ENCODE measurements around the gene TNFRSF12A.
"Not testable (repeated sequence)": the region's sequence is repeated elsewhere in the genome, so short reads cannot be mapped to it uniquely, and the experiment has no call there.

TNFRSF12A gene

DNA sequence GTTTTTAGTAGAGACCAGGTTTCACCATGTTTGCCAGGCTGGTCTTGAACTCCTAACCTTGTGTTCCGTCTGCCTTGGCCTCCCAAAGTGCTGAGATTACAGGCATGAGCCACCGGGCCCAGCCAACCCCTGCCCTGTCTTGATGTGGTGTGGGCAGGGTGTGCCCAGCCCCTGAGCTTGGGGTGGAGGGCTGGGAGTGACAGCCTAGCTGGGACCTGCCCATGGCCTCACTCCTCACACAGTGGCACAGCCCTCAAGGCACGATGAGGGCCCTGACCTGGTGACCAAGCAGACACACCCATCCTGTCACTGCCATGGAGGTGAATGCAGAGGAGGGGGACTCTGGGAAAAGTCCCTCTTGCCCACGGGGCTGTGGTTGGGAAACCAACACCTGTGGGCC, 48.3 kb downstream of the TNFRSF12A start:
- no peak for DNase-seq (ENCODE audit: low read depth)
- H3K4me3 ChIP-seq (ENCODE audit: low read depth, low read length), result no peak overlapping the region
- no peak for TF ChIP-seq CTCF (IDR thresholded peaks at IDR 0.05; ENCODE audit: low read depth, low read length, missing control alignments)

DNA sequence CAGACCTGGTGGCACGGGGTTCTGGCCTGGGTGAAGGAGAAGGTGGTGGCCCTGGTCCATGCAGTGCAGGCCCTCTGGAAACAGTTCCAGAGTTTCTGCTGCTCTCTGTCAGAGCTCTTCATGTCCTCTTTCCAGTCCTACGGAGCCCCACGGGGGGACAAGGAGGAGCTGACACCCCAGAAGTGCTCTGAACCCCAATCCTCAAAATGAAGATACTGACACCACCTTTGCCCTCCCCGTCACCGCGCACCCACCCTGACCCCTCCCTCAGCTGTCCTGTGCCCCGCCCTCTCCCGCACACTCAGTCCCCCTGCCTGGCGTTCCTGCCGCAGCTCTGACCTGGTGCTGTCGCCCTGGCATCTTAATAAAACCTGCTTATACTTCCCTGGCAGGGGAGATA, 49.0 kb downstream of the TNFRSF12A start:
- not testable (repeated sequence) for H3K4me3 ChIP-seq (ENCODE audit: low read depth, low read length); DNase-seq (ENCODE audit: low read depth)

GRCh38 chr16:3070608-3071111, 50.5 kb downstream of the TNFRSF12A start:
- DNase-seq (ENCODE audit: low read depth), result no peak
- no peak overlapping the region for H3K4me3 ChIP-seq (ENCODE audit: low read depth, low read length)
- no peak for TF ChIP-seq CTCF (IDR thresholded peaks at IDR 0.05; ENCODE audit: low read depth, low read length, missing control alignments)

GRCh38 chr16:3071655-3072054, 51.5 kb downstream of the TNFRSF12A start:
- no peak for DNase-seq (ENCODE audit: low read depth)
- no peak overlapping the region for H3K4me3 ChIP-seq (ENCODE audit: low read depth, low read length)
- no peak for TF ChIP-seq CTCF (IDR thresholded peaks at IDR 0.05; ENCODE audit: low read depth, low read length, missing control alignments)

All from GM12864 (cell line).